Heart right ventricle (tissue), 16 donors: ENCODE data around the gene SNRNP25. TPM values are rescaled to one million over a fixed set of nuclear protein-coding genes. Genes with fewer than 3 reads are reported as not detected.
A peak's percentile ranks its signal among the peaks of the same experiment; 100 is the strongest.

Source experiments
- ATAC-seq, 8 donors: fragments of 200-7000 bp; cut with Tn5 transposase; one replicate each; pipeline ENCODE4 v1.9.1; 2020; ENCODE audit warnings: mild to moderate bottlenecking in 8 of 8, moderate library complexity in 8 of 8, moderate number of reproducible peaks in 1 of 8
- DNase-seq, 2 donors: peaks; one replicate each; pipeline ENCODE4 v3.0.0-alpha.2; 2020
- H3K27ac ChIP-seq, 10 donors: fragments of 200-600 bp; sonication (generic) in 2 of 10; one replicate each; pipeline versions ENCODE4 v1.5.0 to v1.8.0; 2020 to 2022; ENCODE audit warnings: mild to moderate bottlenecking in 3 of 10
- H3K27me3 ChIP-seq, 7 donors: fragments of 200-600 bp; one replicate each; pipeline ENCODE4 v1.8.0; 2021 to 2022; ENCODE audit warnings: mild to moderate bottlenecking in 2 of 7
- H3K36me3 ChIP-seq, 9 donors: fragments of 200-600 bp; sonication (generic) in 1 of 9; one replicate each; pipeline versions ENCODE4 v1.5.0 to v1.8.0; 2020 to 2022; ENCODE audit warnings: mild to moderate bottlenecking in 2 of 9
- H3K4me1 ChIP-seq, 9 donors: fragments of 200-600 bp; sonication (generic) in 1 of 9; one replicate each; pipeline versions ENCODE4 v1.5.0 to v1.8.0; 2020 to 2022; ENCODE audit warnings: mild to moderate bottlenecking in 4 of 9
- H3K4me3 ChIP-seq, 10 donors: fragments of 200-600 bp; sonication (generic) in 2 of 10; one replicate each; pipeline versions ENCODE4 v1.5.0 to v1.8.0; 2020 to 2022; ENCODE audit warnings: mild to moderate bottlenecking in 7 of 10, moderate library complexity in 2 of 10
- H3K9me3 ChIP-seq, 11 donors: fragments of 200-600 bp in 10 of 11; sonication (generic) in 2 of 11; one replicate each; pipeline versions ENCODE4 v1.5.0 to v1.8.0; 2013 to 2022; ENCODE audit warnings: mild to moderate bottlenecking in 2 of 11, control low read depth in 1 of 11, moderate library complexity in 1 of 11
- CTCF ChIP-seq, 9 donors: fragments of 200-600 bp; sonication (generic) in 2 of 9; IDR thresholded peaks; one replicate each; pipeline versions ENCODE4 v1.5.0 to v1.8.0; 2021 to 2022; ENCODE audit warnings: antibody characterized with exemption in 9 of 9, mild to moderate bottlenecking in 5 of 9, moderate library complexity in 1 of 9
- WGBS, 2 donors: extraction: QIAGEN DNeasy Blood & Tissue Kit; methylation state at CpG; one replicate each; pipeline ENCODE4 v1.1.7; 2013; ENCODE audit warnings: inconsistent platforms in 1 of 2; 5-methylcytosine and 5-hydroxymethylcytosine counted together
- intact Hi-C, 10 donors: fragments of 100-400 bp; cut with DNase I; formaldehyde crosslinking; loops; one replicate each; pipeline versions ENCODE4 v1.11.1 to v1.14.2; 2022
- polyA plus RNA-seq, 2 donors: library from polyadenylated mRNA; stranded (reverse); fragments of 200-250 nt; gene quantifications; one replicate each; pipeline ENCODE4 v1.2.3, GENCODE V29; 2013
- total RNA-seq, 10 donors: library from RNA; stranded (reverse); fragmentation: NEBNext Ultra II Directional in 3 of 10; extraction: Animal tissue kit (Norgen Biotek cat#: 25700) in 3 of 10; gene quantifications; one replicate each; pipeline versions ENCODE4 v1.2.1 to v1.2.4, GENCODE V29; 2021 to 2023
- donor health status: Arrhythmogenic right ventricular cardiomyopathy.
- donor health status: ischemic (EF 13 %, LVEDD 7.1; RV severe dilation, severe dysfunction).
- donor health status: healthy with polysubstance abuse.
- donor health status: DM: no; HTN: yes; CAD: no.
- donor health status: DM: no; HTN: no; CAD: no.
- donor health status: ischemic (EF 25% LVEDD 6.9; RV normal size, moderate dysfunction).
- donor health status: ischemic (EF 25% LVEDD 5.7; RV mildly dilated, moderate dysfunction).
- donor health status: healthy.
- donor health status: DM: yes; HTN: yes; CAD: no.
- donor health status: Ischemic cardiomyopathy.
- donor health status: ischemic (EF 35%, LVEDD 5.7; RV mildly dilated, moderate dysfunction).
- donor health status: nonischemic (EF 11% LVEDD 7.7; RV severe dilation, severe dysfunction).
- donor health status: DM: yes; HTN: yes; CAD: no.
- donor health status: PGD.
- donor health status: ischemic (EF 29% LVEDD 5.4; RV normal size, mild dysfunction).
- donor health status: nonischemic (EF 23%, LVEDD 6.1; RV moderate dilation, normal function).

Gene SNRNP25
- total and polyA plus RNA-seq, 12 donors = 45.6 to 109 (median 64.5) TPM

GRCh38 chr16:83060-83603 lies 29.5 kb downstream of the SNRNP25 start:
- no peak for TF ChIP-seq CTCF (IDR thresholded peaks at IDR 0.05)
- Histone ChIP-seq H3K9me3 (no peaks in the 10 kb centered on the region), H3K4me1 (peaks cover 22 to 48% (median 43%) of the 10 kb centered on the region in 9 donors), H3K27ac (peak overlapping the region in 3 of 10 donors; percentile 44 to 79 (median 78)), H3K27me3 (no peaks in the 10 kb centered on the region), H3K4me3 (no peak overlapping the region), H3K36me3 (peaks cover 0 to 66% (median 17%) of the 10 kb centered on the region in 9 donors)
- intact Hi-C loops = no loop called here
- WGBS, 2 donors = 95 to 97% methylated on average over 30 to 31 of the region's 31 CpGs
- DNase-seq (no peak), ATAC-seq (no peak)

DNA sequence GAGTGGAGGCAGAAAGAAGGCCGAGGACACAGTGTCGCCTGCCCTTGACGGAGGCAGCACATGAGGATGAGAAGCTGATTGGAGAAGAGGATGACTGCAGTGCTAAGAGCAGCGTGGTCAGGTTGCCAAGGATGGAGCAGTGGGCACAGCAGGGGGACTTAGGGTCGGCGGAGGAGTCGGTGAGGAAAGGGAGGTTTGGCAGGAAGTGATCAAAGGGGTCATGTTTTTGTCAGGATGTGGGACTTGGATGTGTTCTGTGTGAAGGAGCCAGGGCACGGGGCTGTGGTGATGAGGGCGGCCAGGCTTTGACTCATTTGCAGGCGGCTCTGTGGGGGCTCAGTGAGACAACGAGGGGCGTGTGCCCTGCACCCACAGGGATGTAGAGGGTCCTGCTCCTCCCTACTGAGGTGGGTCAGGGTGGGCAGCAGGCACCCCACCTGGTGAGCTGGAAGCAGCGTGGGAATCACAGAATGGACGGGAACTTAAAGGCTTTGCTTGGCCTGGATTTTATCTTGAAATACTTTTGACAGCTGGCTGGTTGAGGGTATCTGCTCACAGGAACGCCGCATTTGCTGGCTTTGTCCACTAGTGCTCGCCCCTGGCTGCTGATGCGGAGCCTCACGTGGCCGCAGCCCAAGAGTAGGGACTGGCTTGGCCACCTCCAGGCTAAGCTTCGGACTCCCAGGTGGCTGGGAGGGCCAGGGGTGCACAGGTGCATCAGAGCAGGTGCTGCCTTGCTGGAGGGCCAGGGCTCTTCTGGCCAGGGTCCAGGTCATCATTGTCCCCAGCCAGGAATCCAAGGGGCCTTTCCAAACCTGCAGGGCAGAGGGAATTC lies 30.4 kb downstream of the SNRNP25 start:
- ATAC-seq (peak; percentile 6 to 56 (median 30)), DNase-seq (no peak)
- TF ChIP-seq CTCF (IDR thresholded peaks at IDR 0.05) = peak in 1 of 9 donors; percentile 8
- peaks cover 0 to 75% (median 25%) of the 10 kb centered on the region in 9 donors for H3K36me3 ChIP-seq
- H3K9me3 ChIP-seq = no peaks in the 10 kb centered on the region
- peaks cover 20 to 42% (median 37%) of the 10 kb centered on the region in 9 donors for H3K4me1 ChIP-seq
- intact Hi-C loops = no loop called here
- H3K27me3 ChIP-seq = no peaks in the 10 kb centered on the region
- H3K4me3 ChIP-seq = no peak overlapping the region
- peak overlapping the region; percentile 44 to 81 (median 72) for H3K27ac ChIP-seq
- WGBS, 2 donors = 41 to 49% methylated on average over 21 of the region's 21 CpGs

GRCh38 chr16:84718-85406 lies 31.2 kb downstream of the SNRNP25 start:
- Histone ChIP-seq H3K4me3 (peak overlapping the region in 1 of 10 donors; percentile 2), H3K9me3 (no peaks in the 10 kb centered on the region), H3K4me1 (peaks cover 16 to 34% (median 28%) of the 10 kb centered on the region in 9 donors), H3K27me3 (no peaks in the 10 kb centered on the region), H3K36me3 (peaks cover 0 to 77% (median 29%) of the 10 kb centered on the region in 9 donors), H3K27ac (peak overlapping the region; percentile 44 to 81 (median 72))
- ATAC-seq (peak; percentile 64 to 88 (median 80)), DNase-seq (peak in 1 of 2 donors; percentile 76)
- WGBS, 2 donors = 40 to 48% methylated on average over 7 of the region's 7 CpGs
- TF ChIP-seq CTCF (IDR thresholded peaks at IDR 0.05) = no peak
- intact Hi-C loops = no loop called here

DNA sequence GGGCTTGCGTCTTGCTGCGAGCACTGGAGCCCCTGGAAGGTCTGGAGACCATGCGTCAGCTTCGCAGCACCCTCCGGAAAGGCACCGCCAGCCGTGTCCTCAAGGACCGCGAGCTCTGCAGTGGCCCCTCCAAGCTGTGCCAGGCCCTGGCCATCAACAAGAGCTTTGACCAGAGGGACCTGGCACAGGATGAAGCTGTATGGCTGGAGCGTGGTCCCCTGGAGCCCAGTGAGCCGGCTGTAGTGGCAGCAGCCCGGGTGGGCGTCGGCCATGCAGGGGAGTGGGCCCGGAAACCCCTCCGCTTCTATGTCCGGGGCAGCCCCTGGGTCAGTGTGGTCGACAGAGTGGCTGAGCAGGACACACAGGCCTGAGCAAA lies 31.8 kb downstream of the SNRNP25 start:
- DNase-seq (no peak), ATAC-seq (peak in 3 of 8 donors; percentile 1 to 2 (median 2))
- H3K27ac ChIP-seq = peak overlapping the region; percentile 44 to 81 (median 72)
- TF ChIP-seq CTCF (IDR thresholded peaks at IDR 0.05) = no peak
- H3K9me3 ChIP-seq = no peaks in the 10 kb centered on the region
- H3K4me1 ChIP-seq = peaks cover 16 to 34% (median 30%) of the 10 kb centered on the region in 9 donors
- peak overlapping the region in 1 of 10 donors; percentile 2 for H3K4me3 ChIP-seq
- intact Hi-C loops = no loop called here
- H3K36me3 ChIP-seq = peaks cover 0 to 77% (median 30%) of the 10 kb centered on the region in 9 donors
- H3K27me3 ChIP-seq = no peaks in the 10 kb centered on the region
- 67 to 78% methylated on average over 18 of the region's 18 CpGs for WGBS, 2 donors
